ENCODE results near the gene MAMDC4.

Gene MAMDC4

DNA sequence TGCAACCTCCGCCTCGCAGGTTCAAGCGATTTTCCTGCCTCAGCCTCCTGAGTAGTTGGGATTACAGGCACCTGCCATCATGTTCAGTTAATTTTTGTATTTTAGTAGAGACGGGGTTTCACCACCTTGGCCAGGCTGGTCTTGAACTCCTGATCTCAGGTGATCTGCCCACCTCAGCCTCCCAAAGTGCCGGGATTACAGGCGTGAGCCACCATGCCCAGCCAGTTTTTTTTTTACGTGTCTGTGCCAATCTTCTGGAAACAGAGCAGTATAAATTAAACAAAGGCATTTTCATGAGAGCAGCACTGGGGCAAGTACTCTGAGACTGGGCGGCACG, 30.8 kb downstream of the MAMDC4 start:
- in situ Hi-C loops (cut with HindIII; ENCODE audit: low sequenced_read_pairs), result loop anchor here (10.0 kb wide), 1 partner anchor 52 kb away; no protein-coding TSS in a partner anchor

GRCh38 chr9:136883670-136884069, 31.5 kb downstream of the MAMDC4 start:
- in situ Hi-C loops (cut with HindIII; ENCODE audit: low sequenced_read_pairs), result loop anchor here (10.0 kb wide), 1 partner anchor 51 kb away; no protein-coding TSS in a partner anchor

DNA sequence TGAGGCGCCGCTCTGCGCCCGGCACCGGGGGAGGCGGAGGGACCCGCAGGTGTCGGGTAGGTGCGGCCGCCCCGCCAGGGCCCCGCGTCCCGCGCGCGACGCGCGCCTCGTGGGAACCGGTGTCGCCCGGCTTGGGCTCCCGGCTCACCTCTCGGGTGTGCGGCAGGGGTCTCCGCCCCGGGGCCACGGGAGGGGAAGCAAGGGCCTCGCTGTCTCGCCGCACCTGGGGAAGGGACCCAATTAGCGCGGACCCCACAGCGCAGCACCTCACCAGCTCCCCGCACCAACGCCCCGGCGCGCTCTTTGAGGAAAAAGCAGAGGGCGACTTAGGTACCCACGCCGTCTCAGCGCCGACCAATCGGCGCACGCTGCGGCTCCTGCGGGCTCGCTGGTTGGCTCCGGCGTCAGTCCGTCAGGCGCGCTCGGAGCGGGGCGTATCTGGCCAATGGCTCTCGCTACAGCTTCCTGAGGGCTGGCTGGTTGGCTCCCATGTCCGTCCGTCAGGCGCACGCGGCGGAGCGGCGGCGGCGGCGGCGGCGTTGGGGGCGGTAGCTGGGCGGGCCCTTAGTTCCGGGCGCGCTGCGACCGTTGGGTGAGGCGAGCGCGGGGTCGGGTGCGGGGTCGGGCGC, 33.9 kb downstream of the MAMDC4 start, which contains the start of gene TRAF2:
TRAF2 (plus strand) TSS at position 567 of the 629 bp plus-strand sequence. CDS start 12,225 bp downstream, outside the sequence.
- in situ Hi-C loops (cut with HindIII; ENCODE audit: low sequenced_read_pairs), result loop anchor here (10.0 kb wide), 1 partner anchor 49 kb away; no protein-coding TSS in a partner anchor

DNA sequence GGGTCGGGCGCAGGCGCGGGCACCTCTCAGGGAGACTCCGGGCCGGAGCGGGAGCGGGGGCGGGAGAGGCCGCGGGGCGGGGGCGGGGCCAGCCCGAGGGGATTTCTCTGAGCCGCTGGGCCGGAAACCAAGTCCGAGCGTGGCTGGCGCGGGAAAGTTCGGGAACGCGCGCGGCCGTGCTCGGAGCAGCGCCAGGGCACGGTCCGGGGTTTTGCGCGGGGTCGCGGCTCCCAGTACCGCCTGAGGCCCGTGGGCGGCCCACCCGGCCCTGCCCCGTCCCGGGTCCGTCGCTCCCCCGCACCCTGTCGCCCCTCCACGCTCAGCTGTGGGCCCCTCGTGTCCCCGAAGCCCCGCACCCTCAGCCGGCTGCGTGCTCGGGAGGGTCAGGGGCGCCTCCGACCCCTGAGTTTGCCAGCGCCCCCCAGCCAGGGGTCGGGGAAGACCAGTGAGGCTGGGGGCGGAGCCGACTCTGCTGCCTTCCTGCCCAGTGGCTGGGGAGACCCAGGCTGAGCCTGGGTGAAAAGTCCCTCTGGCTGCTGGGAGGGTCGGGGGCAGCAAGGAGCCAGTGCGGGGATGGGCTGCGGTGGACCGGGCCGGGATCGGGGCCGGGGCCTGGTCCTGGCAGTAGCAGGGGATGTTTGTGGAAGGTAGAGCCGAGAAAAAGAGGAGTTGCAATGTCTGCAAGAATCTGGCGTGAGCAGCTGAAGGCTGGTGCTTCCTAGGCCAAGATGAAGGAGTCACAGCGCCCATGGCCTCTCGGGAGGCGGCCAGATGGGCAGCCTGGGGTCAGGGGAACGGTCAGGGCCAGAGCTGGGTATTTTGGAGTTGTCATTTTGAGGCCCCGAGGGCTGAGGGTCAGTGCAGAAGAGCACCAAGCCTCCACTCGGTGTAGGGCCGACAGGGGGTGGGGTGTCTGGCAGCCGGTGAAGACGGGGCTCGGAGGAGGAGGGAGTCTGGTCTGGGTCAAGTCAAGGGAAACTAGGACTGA, 34.8 kb downstream of the MAMDC4 start:
- in situ Hi-C loops (cut with HindIII; ENCODE audit: low sequenced_read_pairs), result loop anchor here (10.0 kb wide), 1 partner anchor 48 kb away; no protein-coding TSS in a partner anchor

- in situ Hi-C loops (cut with HindIII; ENCODE audit: low sequenced_read_pairs), result loop anchor here (10.0 kb wide), 1 partner anchor 46 kb away; no protein-coding TSS in a partner anchor
Observed at GRCh38 chr9:136888454-136888853, 36.3 kb downstream of the MAMDC4 start.

GRCh38 chr9:136889858-136890257, 37.7 kb downstream of the MAMDC4 start:
- in situ Hi-C loops (cut with HindIII; ENCODE audit: low sequenced_read_pairs), result loop anchor here (10.0 kb wide), 1 partner anchor 45 kb away; no protein-coding TSS in a partner anchor

DNA sequence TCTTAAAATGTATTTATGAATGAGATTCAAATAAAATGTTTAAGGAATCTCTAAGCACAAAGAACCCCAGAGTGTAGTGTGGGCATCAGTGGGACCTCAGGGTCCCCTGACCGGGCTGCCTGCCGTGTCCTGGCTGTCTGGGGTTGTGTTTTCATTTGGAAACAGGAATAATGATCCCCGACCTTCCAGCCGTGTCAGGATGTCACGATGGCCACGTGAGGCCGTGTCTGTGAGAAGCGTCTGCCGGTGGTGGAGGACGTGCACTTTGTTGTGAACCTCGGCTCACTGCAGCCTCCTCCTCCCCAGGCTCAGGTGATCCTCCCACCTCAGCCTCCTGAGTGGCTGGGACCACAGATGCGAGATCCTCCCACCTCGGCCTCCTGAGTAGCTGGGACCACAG, 38.5 kb downstream of the MAMDC4 start:
- in situ Hi-C loops (cut with HindIII; ENCODE audit: low sequenced_read_pairs), result no loop called here

- in situ Hi-C loops (cut with HindIII; ENCODE audit: low sequenced_read_pairs), result no loop called here
Observed at GRCh38 chr9:136896027-136896426, 43.9 kb downstream of the MAMDC4 start.

DNA sequence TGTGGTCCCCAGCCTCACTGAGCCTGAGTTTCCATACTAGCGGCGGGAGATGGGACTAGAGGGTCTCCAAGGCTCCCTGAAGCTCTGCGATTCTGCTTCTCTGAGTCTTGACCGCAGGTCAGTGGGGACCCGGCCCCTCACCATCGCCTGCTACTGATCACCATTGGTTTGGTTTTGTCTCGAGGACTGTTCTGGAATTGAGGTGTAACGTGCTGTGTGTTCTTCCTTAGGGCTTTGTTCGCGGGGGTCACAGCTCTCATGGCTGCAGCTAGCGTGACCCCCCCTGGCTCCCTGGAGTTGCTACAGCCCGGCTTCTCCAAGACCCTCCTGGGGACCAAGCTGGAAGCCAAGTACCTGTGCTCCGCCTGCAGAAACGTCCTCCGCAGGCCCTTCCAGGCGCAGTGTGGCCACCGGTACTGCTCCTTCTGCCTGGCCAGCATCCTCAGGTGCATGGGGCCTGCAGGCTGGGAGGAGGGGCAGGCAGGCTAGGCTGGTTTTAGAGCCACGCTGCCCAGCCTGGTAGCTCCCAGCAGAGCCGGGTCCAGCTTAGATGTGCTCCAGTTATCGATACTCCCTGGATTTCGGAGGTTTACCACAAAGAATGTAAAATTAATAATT, 46.4 kb downstream of the MAMDC4 start:
- in situ Hi-C loops (cut with HindIII; ENCODE audit: low sequenced_read_pairs), result no loop called here

DNA sequence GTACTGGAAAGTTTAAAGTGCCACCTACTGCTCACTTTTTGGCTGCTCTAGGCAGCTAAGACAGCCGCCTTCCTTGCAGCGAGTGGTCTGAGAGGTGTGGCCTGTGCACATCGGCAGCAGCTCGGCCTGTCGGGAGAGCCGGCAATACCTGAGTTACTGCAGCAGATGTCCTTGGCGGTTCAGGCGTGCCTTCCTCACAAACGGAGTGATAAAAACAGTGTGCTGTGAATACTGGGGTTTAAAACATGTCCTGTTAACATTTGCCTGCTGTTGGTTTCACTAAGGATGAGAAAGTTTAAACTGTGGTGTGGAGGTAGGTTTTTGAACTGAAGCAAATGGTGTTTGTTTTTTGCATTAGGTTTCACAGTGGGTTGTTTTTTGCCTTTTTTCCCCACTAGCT, 47.0 kb downstream of the MAMDC4 start:
- in situ Hi-C loops (cut with HindIII; ENCODE audit: low sequenced_read_pairs), result no loop called here

GRCh38 chr9:136900556-136900955, 48.4 kb downstream of the MAMDC4 start:
- in situ Hi-C loops (cut with HindIII; ENCODE audit: low sequenced_read_pairs), result no loop called here

DNA sequence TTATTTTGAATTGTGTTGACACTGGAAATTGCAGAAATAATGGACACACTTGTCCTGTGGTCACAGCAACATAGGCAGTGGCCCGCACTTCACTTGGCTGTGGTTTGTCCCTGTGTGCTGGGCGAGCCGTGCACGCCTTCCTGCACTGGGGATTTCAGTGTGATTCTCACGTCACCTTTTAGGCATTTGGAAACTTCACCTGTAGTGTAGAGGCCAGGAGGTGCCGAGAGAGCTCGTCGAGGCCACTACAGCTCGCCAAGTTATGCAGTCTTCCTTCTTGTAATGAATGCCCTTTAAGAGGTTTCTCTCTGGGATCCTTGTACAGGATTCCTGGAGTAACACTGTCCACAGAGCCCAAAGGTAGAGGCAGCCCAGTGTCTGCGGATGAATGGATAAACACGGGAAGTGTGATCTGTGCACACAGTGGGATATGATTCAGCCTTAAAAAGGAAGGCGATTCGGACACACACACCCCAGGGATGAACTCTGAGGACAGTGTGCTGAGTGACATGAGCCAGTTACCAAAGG, 48.9 kb downstream of the MAMDC4 start:
- in situ Hi-C loops (cut with HindIII; ENCODE audit: low sequenced_read_pairs), result no loop called here

DNA sequence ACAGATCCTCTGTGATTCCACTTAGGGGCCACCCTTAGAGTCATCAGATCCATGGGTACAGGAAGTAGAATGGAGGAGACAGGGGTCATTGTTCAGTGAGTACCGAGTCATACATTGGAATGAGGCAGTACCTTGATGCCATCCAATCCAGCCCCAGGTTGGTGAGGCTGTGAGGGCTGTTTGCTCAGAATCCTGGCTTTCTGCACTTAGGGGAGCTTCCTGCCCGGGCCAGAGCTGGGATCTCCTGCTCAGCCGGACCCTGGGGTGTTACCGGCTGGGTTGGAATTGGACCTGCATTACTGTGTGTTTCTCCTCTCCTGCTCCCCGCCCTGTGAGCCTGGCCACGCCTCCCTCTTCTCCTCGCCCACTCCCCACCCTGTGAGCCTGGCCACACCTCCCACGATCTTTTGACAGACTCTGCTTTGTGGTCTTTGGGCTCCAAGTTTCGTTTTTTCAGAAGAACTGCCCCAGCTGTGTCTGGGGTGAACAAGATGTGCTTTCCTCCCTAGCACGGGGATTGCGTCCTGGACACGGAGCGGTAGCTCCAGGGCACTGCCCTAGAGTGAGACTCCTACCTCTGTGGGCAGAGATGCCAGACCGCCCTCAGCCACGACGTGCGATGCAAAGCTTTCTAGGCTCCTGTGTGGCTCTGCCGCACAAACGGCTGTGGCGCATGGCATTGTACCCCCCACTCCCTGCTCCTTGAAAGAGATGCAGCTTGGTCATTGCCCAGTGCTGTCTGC, 49.5 kb downstream of the MAMDC4 start:
- in situ Hi-C loops (cut with HindIII; ENCODE audit: low sequenced_read_pairs), result no loop called here

DNA sequence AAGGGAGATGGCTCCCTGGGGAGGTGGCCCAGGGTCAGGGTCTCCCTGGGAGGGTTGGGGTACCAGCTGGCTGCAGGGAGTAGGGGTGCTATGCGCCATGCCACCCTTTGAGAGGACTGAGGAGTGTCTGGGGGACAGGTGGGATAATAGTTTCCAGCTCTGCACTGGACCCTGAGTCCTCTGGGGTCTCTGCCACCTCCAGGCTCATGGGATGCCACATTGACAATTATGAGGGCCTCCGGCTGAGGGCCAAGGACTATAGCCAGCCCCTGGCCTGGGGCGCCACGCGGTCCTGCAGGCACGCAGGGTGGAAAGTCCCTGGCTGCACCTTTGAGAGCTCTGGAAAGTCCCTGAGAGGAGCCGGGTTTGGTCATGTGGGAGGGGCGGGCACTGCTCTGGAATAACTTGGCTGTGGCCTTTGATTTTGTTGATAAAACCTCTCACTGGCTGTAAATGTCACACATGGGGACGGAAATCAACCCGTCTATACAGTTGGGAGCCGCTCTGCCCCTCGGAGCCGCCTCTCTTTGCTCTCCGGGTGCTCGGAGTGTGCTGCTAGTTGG, 50.2 kb downstream of the MAMDC4 start:
- in situ Hi-C loops (cut with HindIII; ENCODE audit: low sequenced_read_pairs), result no loop called here

GRCh38 chr9:136903041-136903554, 51.0 kb downstream of the MAMDC4 start:
- in situ Hi-C loops (cut with HindIII; ENCODE audit: low sequenced_read_pairs), result no loop called here

DNA sequence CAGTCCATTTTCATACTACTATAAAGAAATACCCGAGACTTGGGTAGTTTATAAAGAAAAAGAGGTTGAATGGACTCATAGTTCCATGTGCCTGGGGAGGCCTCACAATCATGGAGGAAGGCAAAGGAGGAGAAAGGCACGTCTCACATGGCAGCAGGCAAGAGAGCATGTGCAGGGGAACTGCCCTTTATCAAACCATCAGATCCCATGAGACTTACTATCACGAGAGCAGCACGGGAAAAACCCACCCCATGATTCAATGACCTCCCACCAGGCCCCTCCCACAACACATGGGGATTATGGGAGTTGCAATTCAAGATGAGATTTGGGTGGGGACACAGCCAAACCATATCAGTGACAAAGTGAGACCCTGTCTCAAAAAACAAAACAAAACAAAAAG, 54.1 kb downstream of the MAMDC4 start:
- in situ Hi-C loops (cut with HindIII; ENCODE audit: low sequenced_read_pairs), result no loop called here

- in situ Hi-C loops (cut with HindIII; ENCODE audit: low sequenced_read_pairs), result no loop called here
Observed at GRCh38 chr9:136907011-136907914, 55.1 kb downstream of the MAMDC4 start.
